ENCODE results near the gene PALLD.

PALLD gene

DNA sequence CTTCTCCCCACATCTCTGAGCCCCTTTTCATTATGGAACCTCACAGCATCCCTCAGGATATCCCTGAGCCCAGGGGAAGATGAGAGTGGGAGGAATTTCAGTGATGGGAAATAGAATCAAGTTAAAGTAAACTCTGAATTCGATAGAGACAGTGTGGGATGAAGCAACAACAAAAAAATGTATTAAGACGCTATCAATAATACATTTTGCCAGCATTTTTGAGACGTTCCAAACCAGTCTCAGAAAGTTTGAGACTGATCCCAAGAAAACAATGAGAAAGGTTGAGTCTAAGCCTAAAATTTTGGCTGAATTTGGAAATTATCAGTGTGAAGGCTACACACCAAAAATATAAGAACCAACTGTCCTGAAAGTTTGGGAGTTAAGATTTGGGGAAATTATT is 317.0 kb downstream of the PALLD start:
- H3K9ac ChIP-seq (ENCODE audit: low read length): no peak overlapping the region
- no peaks in the 10 kb centered on the region for H3K9me3 ChIP-seq (ENCODE audit: low read length)
- no peak overlapping the region for H3K4me2 ChIP-seq (ENCODE audit: low read length)
- H3K36me3 ChIP-seq (ENCODE audit: insufficient read depth, low read length): no peaks in the 10 kb centered on the region
- H3F3A ChIP-seq (ENCODE audit: insufficient read depth, low read length): no peaks in the 10 kb centered on the region
- H2AFZ ChIP-seq (ENCODE audit: low read length): no peak overlapping the region
- no peak for TF ChIP-seq EZH2 (IDR thresholded peaks at IDR 0.05; ENCODE audit: borderline replicate concordance, low read length)
- TF ChIP-seq CTCF (IDR thresholded peaks at IDR 0.05; ENCODE audit: low read length): no peak
- no peak overlapping the region for H3K27ac ChIP-seq (ENCODE audit: low read depth, low read length, poor library complexity, severe bottlenecking)
- no peaks in the 10 kb centered on the region for H3K4me1 ChIP-seq (ENCODE audit: insufficient read depth, low read length, severe bottlenecking)
- H4K20me1 ChIP-seq (ENCODE audit: insufficient read depth, low read length): no peaks in the 10 kb centered on the region
- H3K79me2 ChIP-seq (ENCODE audit: insufficient read depth, low read length): no peaks in the 10 kb centered on the region
- no peak overlapping the region for H3K4me3 ChIP-seq (ENCODE audit: low read depth, low read length, poor library complexity, severe bottlenecking)
- no peaks in the 10 kb centered on the region for H3K9me2 ChIP-seq (ENCODE audit: low read depth, low read length)
- no peaks in the 10 kb centered on the region; the same call in 1 of the 2 replicates for H3K27me3 ChIP-seq (ENCODE audit: insufficient read depth, low read length)

DNA sequence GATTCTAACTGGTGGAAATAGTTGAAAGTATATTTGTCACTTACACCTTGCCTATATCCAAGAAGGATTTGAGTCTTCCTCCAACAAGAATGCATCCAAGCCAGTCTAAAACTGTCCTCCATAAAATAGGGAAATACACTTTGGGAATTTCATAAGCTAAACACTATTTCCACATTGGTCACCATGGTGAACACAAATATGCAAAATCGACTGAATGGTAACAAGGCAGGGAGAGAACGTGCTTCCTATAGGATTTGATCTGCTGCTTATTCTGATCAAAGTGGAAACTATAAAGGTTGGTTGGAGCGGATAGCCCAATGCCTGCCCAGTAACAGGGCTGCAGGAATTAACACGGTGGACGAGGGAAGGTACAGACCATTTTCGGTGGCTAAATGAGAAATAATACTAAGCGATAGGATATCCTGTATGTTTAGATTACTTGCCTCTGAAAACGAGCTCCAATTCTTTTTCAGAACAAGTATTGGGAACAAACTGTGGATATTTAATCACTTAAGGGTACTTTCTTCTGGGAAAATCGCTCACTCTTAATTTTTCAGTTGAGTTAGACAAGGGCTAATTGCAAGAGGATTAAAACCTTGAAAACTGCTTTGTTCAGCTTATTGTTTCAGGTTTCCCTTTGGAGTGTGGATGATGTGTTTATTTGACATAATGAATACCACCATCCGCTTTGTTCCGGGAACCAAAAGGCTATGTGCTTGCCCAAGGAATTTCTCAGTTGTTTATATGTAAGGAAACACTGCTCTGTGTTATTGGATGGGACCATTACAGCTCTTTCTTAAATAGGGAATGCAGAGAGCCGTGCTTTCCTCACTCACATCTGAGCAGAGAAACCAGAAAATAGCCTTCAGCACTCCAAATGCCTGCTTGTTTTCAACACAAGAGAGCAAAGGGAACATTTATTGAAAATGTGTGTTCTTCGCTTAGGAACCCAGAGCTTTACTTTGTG is 318.8 kb downstream of the PALLD start:
- Histone ChIP-seq H3K27ac (ENCODE audit: low read depth, low read length, poor library complexity, severe bottlenecking) (no peak overlapping the region), H4K20me1 (ENCODE audit: insufficient read depth, low read length) (no peaks in the 10 kb centered on the region), H3K9me3 (ENCODE audit: low read length) (no peaks in the 10 kb centered on the region), H3K4me3 (ENCODE audit: low read depth, low read length, poor library complexity, severe bottlenecking) (no peak overlapping the region), H2AFZ (ENCODE audit: low read length) (no peak overlapping the region), H3K79me2 (ENCODE audit: insufficient read depth, low read length) (no peaks in the 10 kb centered on the region), H3K9me2 (ENCODE audit: low read depth, low read length) (no peaks in the 10 kb centered on the region), H3K27me3 (ENCODE audit: insufficient read depth, low read length) (no peaks in the 10 kb centered on the region; the same call in 1 of the 2 replicates), H3K4me2 (ENCODE audit: low read length) (no peak overlapping the region), H3K4me1 (ENCODE audit: insufficient read depth, low read length, severe bottlenecking) (no peaks in the 10 kb centered on the region), H3K9ac (ENCODE audit: low read length) (no peak overlapping the region), H3K36me3 (ENCODE audit: insufficient read depth, low read length) (no peaks in the 10 kb centered on the region), H3F3A (ENCODE audit: insufficient read depth, low read length) (no peaks in the 10 kb centered on the region)
- no peak for TF ChIP-seq CTCF (IDR thresholded peaks at IDR 0.05; ENCODE audit: low read length)
- no peak for TF ChIP-seq EZH2 (IDR thresholded peaks at IDR 0.05; ENCODE audit: borderline replicate concordance, low read length)

DNA sequence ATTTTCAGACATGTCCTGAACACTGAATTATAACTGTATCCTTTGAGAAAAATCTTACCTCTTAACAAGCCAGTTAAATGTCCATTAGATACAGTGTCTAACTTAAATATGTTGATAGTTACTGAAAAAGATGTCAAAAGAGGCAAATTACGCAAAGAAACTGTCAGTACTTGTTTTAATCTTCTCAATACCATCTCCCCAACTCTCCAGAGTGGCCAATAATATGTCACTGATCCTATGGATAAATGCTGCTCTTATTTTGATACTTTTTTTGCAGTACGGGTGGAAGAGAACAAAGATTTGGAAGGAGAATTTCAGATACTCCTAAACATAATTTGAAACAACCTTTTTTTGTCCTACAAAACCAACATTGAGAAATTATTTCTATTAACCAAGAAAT is 320.5 kb downstream of the PALLD start:
- H3K4me1 ChIP-seq (ENCODE audit: insufficient read depth, low read length, severe bottlenecking): no peaks in the 10 kb centered on the region
- no peaks in the 10 kb centered on the region for H3F3A ChIP-seq (ENCODE audit: insufficient read depth, low read length)
- H3K9me3 ChIP-seq (ENCODE audit: low read length): no peaks in the 10 kb centered on the region
- no peak overlapping the region for H2AFZ ChIP-seq (ENCODE audit: low read length)
- H3K36me3 ChIP-seq (ENCODE audit: insufficient read depth, low read length): no peaks in the 10 kb centered on the region
- H3K27ac ChIP-seq (ENCODE audit: low read depth, low read length, poor library complexity, severe bottlenecking): no peak overlapping the region
- TF ChIP-seq EZH2 (IDR thresholded peaks at IDR 0.05; ENCODE audit: borderline replicate concordance, low read length): no peak
- TF ChIP-seq CTCF (IDR thresholded peaks at IDR 0.05; ENCODE audit: low read length): no peak
- no peak overlapping the region for H3K4me3 ChIP-seq (ENCODE audit: low read depth, low read length, poor library complexity, severe bottlenecking)
- H3K79me2 ChIP-seq (ENCODE audit: insufficient read depth, low read length): no peaks in the 10 kb centered on the region
- H3K9me2 ChIP-seq (ENCODE audit: low read depth, low read length): no peaks in the 10 kb centered on the region
- H3K27me3 ChIP-seq (ENCODE audit: insufficient read depth, low read length): no peaks in the 10 kb centered on the region; the same call in 1 of the 2 replicates
- no peak overlapping the region for H3K4me2 ChIP-seq (ENCODE audit: low read length)
- H3K9ac ChIP-seq (ENCODE audit: low read length): no peak overlapping the region
- H4K20me1 ChIP-seq (ENCODE audit: insufficient read depth, low read length): no peaks in the 10 kb centered on the region
